K562 (cell line): ENCODE measurements around the gene NGDN. TPM values are rescaled to one million over a fixed set of nuclear protein-coding genes. Genes with fewer than 3 reads are reported as not detected.

ENCODE experiments used
- ATAC-seq: fragments of 200-7000 bp; cut with Tn5 transposase; 3 replicates; pipeline ENCODE4 v1.9.1; 2020; ENCODE audit warnings: moderate library complexity
- BruUV-seq: library from RNA; stranded (reverse); fragments of 400-500 nt; replicated peaks from 2 replicates; lab custom pipeline; 2021; lab: Mats Ljungman, UMichigan
- CTCF ChIA-PET: fragments of 300-600 bp; formaldehyde crosslinking; extraction: SDS; loops from one replicate; lab custom pipeline; 2021; ENCODE audit warnings: low intra/inter-chr PET ratio; lab: Yijun Ruan, JAX
- POLR2A ChIA-PET: fragments of 300-600, 350-650 bp; sonication (Branson Sonifier 250); formaldehyde crosslinking; extraction: SDS; loops from one replicate; lab custom pipeline; 2021; ENCODE audit warnings: antibody characterized with exemption, inconsistent platforms; lab: Yijun Ruan, JAX
- DNase-seq, 4 experiments: peaks; one replicate each; pipeline versions ENCODE4 v3.0.0 to v3.0.0-alpha.2; 2011 to 2018; ENCODE audit warnings: low spot score in 3 of 4, mixed read lengths in 3 of 4; ENCODE audit errors: extremely low read depth in 1 of 4
- FAIRE-seq: peaks from 2 replicates; lab custom pipeline; 2011; peaks lifted over from hg19 to GRCh38; lab: Jason Lieb, UNC
- H2AFZ ChIP-seq: 2 replicates; pipeline ENCODE4 v1.6.0; 2011; ENCODE audit warnings: low read depth, low read length, control low read depth, inconsistent platforms
- H3K27ac ChIP-seq: fragments of 200-600 bp; 3 replicates; pipeline ENCODE4 v1.8.0; 2011; ENCODE audit warnings: low read depth, mild to moderate bottlenecking, control low read depth, inconsistent platforms, low read length, moderate library complexity, mixed read lengths; ENCODE audit errors: extremely low read depth
- H3K27me3 ChIP-seq, 2 experiments: fragments of 300-600 bp in 1 of 2; 2 replicates in 1 of 2; 3 replicates in 1 of 2; pipeline versions ENCODE4 v1.6.0 to v1.8.0; 2011; ENCODE audit warnings: inconsistent platforms in 2 of 2, low read length in 2 of 2, mild to moderate bottlenecking in 1 of 2, mixed read lengths in 1 of 2, moderate library complexity in 1 of 2; ENCODE audit not compliant: control insufficient read depth in 2 of 2, insufficient read depth in 2 of 2
- H3K36me3 ChIP-seq: fragments of 300-600 bp; 3 replicates; pipeline ENCODE4 v1.8.0; 2011; ENCODE audit warnings: mild to moderate bottlenecking, low read length, inconsistent platforms; ENCODE audit not compliant: control insufficient read depth, insufficient read depth
- H3K4me1 ChIP-seq, 2 experiments: fragments of 200-600 bp in 1 of 2; replicated peaks in 1 of 2; 2 replicates in 1 of 2; 3 replicates in 1 of 2; pipeline versions ENCODE4 v1.5.1 to v1.8.0; 2011; ENCODE audit warnings: inconsistent platforms in 2 of 2, low read length in 2 of 2, mild to moderate bottlenecking in 1 of 2, mixed read lengths in 1 of 2, moderate library complexity in 1 of 2; ENCODE audit not compliant: control insufficient read depth in 2 of 2, insufficient read depth in 2 of 2
- H3K4me2 ChIP-seq: 2 replicates; pipeline ENCODE4 v1.6.1; 2011; ENCODE audit warnings: low read length, control low read depth, inconsistent platforms, mixed read lengths; ENCODE audit not compliant: insufficient read depth
- H3K4me3 ChIP-seq: fragments of 200-600 bp; sonication (generic), shearing (Covaris generic); 2 replicates; pipeline ENCODE4 v1.5.1; 2016; ENCODE audit warnings: control low read depth, inconsistent platforms
- H3K79me2 ChIP-seq: fragments of 200-600 bp; 3 replicates; pipeline ENCODE4 v1.8.0; 2011; ENCODE audit warnings: low read length, inconsistent platforms; ENCODE audit not compliant: control insufficient read depth, insufficient read depth
- H3K9ac ChIP-seq, 2 experiments: 2 replicates each; pipeline versions ENCODE4 v1.6.0 to v1.6.1; 2011; ENCODE audit warnings: low read depth in 2 of 2, low read length in 2 of 2, control low read depth in 1 of 2, inconsistent platforms in 1 of 2, mild to moderate bottlenecking in 1 of 2, mixed read lengths in 1 of 2; ENCODE audit not compliant: insufficient read depth in 1 of 2
- H3K9me1 ChIP-seq: one replicate; pipeline ENCODE4 v1.6.0; 2011; ENCODE audit warnings: inconsistent platforms, mild to moderate bottlenecking, low read length, moderate library complexity; ENCODE audit not compliant: control insufficient read depth, insufficient read depth
- H3K9me3 ChIP-seq: replicated peaks from 2 replicates; pipeline ENCODE4 v1.5.1; 2011; ENCODE audit warnings: low read depth, low read length, inconsistent platforms; ENCODE audit not compliant: control insufficient read depth, insufficient read depth
- H4K20me1 ChIP-seq: replicated peaks from 2 replicates; pipeline ENCODE4 v1.6.1; 2011; ENCODE audit warnings: low read length, inconsistent platforms, mixed read lengths; ENCODE audit not compliant: control insufficient read depth, insufficient read depth
- ARID3B ChIP-seq: fragments of 250-450 bp; sonication (Bioruptor Pico); IDR thresholded peaks from 2 replicates; pipeline ENCODE4 v1.4.0; 2020; ENCODE audit warnings: borderline replicate concordance
- CHD4 ChIP-seq: fragments of 200-600 bp; sonication (generic); IDR thresholded peaks from 3 replicates; pipeline ENCODE4 v1.6.1; 2012; ENCODE audit warnings: low read depth, mild to moderate bottlenecking, mixed read lengths, low read length, inconsistent platforms; ENCODE audit not compliant: insufficient read depth, insufficient replicate concordance, poor library complexity, severe bottlenecking
- CREB5 ChIP-seq: fragments of 250-450 bp; sonication (Bioruptor Pico); IDR thresholded peaks from 2 replicates; pipeline ENCODE4 v1.5.0; 2020; ENCODE audit warnings: mild to moderate bottlenecking
- LCOR ChIP-seq: sonication (generic); formaldehyde crosslinking; IDR thresholded peaks from 2 replicates; pipeline ENCODE4 v1.8.0; 2022; ENCODE audit warnings: mild to moderate bottlenecking, missing genetic modification reagents
- MAX ChIP-seq: sonication (generic); formaldehyde crosslinking; IDR thresholded peaks from 2 replicates; pipeline ENCODE4 v1.9.0; 2022; ENCODE audit warnings: mild to moderate bottlenecking, missing genetic modification reagents
- RUNX1 ChIP-seq: sonication (generic); IDR thresholded peaks from 2 replicates; pipeline ENCODE4 v1.6.1; 2016; ENCODE audit warnings: antibody characterized with exemption, low read depth
- SMAD1 ChIP-seq: fragments of 150-350 bp; IDR thresholded peaks from 2 replicates; pipeline ENCODE4 v1.6.1; 2014; ENCODE audit warnings: low read length, low read depth; ENCODE audit not compliant: partially characterized antibody
- TAF15 ChIP-seq: fragments of 200-400 bp; formaldehyde crosslinking; IDR thresholded peaks from 2 replicates; pipeline ENCODE4 v1.6.1; 2017; ENCODE audit warnings: mild to moderate bottlenecking, low read depth, low read length, moderate library complexity
- ZNF174 ChIP-seq: fragments of 250-450 bp; sonication (Bioruptor Pico); IDR thresholded peaks from 2 replicates; pipeline ENCODE4 v1.4.0; 2020; ENCODE audit warnings: mild to moderate bottlenecking
- ZNF398 ChIP-seq: fragments of 250-450 bp; sonication (Bioruptor Pico); IDR thresholded peaks from 2 replicates; pipeline ENCODE4 v1.8.0; 2021; ENCODE audit warnings: moderate library complexity, mild to moderate bottlenecking, inconsistent platforms
- ZNF551 ChIP-seq: fragments of 250-450 bp; sonication (Bioruptor Pico); IDR thresholded peaks from 2 replicates; pipeline ENCODE4 v1.5.0; 2021; ENCODE audit warnings: mild to moderate bottlenecking, moderate library complexity
- ZNF695 ChIP-seq: fragments of 450-650 bp; formaldehyde crosslinking; IDR thresholded peaks from 2 replicates; pipeline ENCODE4 v1.4.0; 2020; ENCODE audit warnings: mild to moderate bottlenecking, moderate library complexity
- ZNF696 ChIP-seq: fragments of 250-450 bp; sonication (Bioruptor Pico); conservative IDR thresholded peaks from 2 replicates; pipeline ENCODE4 v1.4.0; 2020; ENCODE audit warnings: mild to moderate bottlenecking, moderate library complexity
- ZSCAN32 ChIP-seq: fragments of 450-650 bp; formaldehyde crosslinking; IDR thresholded peaks from 2 replicates; pipeline ENCODE4 v1.4.0; 2020; ENCODE audit warnings: mild to moderate bottlenecking, moderate library complexity
- WGBS: fragments of 100-300 bp; shearing (Covaris generic); methylation state at CpG from one replicate; pipeline ENCODE4 v1.1.6; 2016; ENCODE audit warnings: low coverage, mixed read lengths; ENCODE audit not compliant: insufficient coverage; ENCODE audit errors: missing lambda C conversion rate; 5-methylcytosine and 5-hydroxymethylcytosine counted together
- in situ Hi-C: fragments of 300-500 bp; cut with MboI; formaldehyde crosslinking; loops from 4 replicates; pipeline ENCODE4 v1.15.0; 2018; ENCODE audit warnings: inconsistent platforms, mixed read lengths
- intact Hi-C: fragments of 100-400 bp; cut with micrococcal nuclease; formaldehyde crosslinking; loops from 2 replicates; pipeline ENCODE4 v1.14.2; 2022
- polyA plus RNA-seq, 8 experiments: library from polyadenylated mRNA; depleted of rRNA in 4 of 8; stranded (reverse) in 5 of 8; unstranded in 3 of 8; fragments of >200 nt; fragmentation: Nextera tagmentation in 2 of 8; fragmentation: Illumina TruSeq in 1 of 8; extraction: Ambion mirVana in 2 of 8; extraction: Trizol in 1 of 8; gene quantifications; 2 replicates each; pipeline versions ENCODE4 v1.2.1 to v1.2.3, GENCODE V29; 2011 to 2014; ENCODE audit warnings: inconsistent platforms in 1 of 8, missing spikeins in 1 of 8
- total RNA-seq, 7 experiments: library from RNA; depleted of rRNA in 6 of 7; stranded (reverse); fragments of >200 nt in 6 of 7; fragmentation: Illumina TruSeq in 2 of 7; extraction: Trizol in 2 of 7; gene quantifications; 2 replicates each; pipeline versions ENCODE4 v1.2.1 to v1.2.3, GENCODE V29; 2011 to 2021; ENCODE audit warnings: low replicate concordance in 1 of 7

The NGDN gene
- total and polyA plus RNA-seq, 9 of the 15 experiments (the other 6 are each of a cell fraction or from before 2014, with no cell fraction given) = 42.9 to 195 (median 74.9) TPM

- ChIA-PET CTCF (no interaction called here), POLR2A (interaction anchor here (0.7 to 0.9 kb wide), 2 partner anchors 18 kb away, joined by 3 to 4 read pairs; no protein-coding TSS in a partner anchor)
- Histone ChIP-seq H3K79me2 (no peaks in the 10 kb centered on the region), H3K9me1 (no peaks in the 10 kb centered on the region), H3K27me3 (peaks cover 0 to 5% of the 10 kb centered on the region in 2 experiments; a peak in 1 of 5 replicates), H3K9me3 (no peaks in the 10 kb centered on the region), H3K9ac (no peak overlapping the region), H3K4me3 (no peak overlapping the region), H3K4me2 (no peak overlapping the region), H3K36me3 (no peaks in the 10 kb centered on the region), H3K4me1 (no peaks in the 10 kb centered on the region; a peak in 1 of 5 replicates), H4K20me1 (no peaks in the 10 kb centered on the region), H3K27ac (no peak overlapping the region), H2AFZ (no peak overlapping the region)
- DNase-seq (no peak), ATAC-seq (no peak), FAIRE-seq (no peak)
- no TSS peak for BruUV-seq
- in situ Hi-C loops (no loop called here), intact Hi-C loops (no loop called here)
- 37% methylated on average over 6 of the region's 8 CpGs for WGBS
- no peak for TF ChIP-seq ARID3B (CRISPR knock-in tag)
- TF ChIP-seq ZNF174 = no peak
- TF ChIP-seq SMAD1 = no peak
- TF ChIP-seq CREB5 (CRISPR knock-in tag) = no peak
- no peak for TF ChIP-seq ZNF695 (CRISPR knock-in tag)
- TF ChIP-seq ZNF551 (CRISPR knock-in tag) = no peak
- TF ChIP-seq ZNF398 (CRISPR knock-in tag) = no peak
- no peak for TF ChIP-seq MAX
- no peak for TF ChIP-seq CHD4
- no peak for TF ChIP-seq RUNX1
- no peak for TF ChIP-seq ZNF696 (CRISPR knock-in tag)
- TF ChIP-seq LCOR = no peak
- no peak for TF ChIP-seq TAF15
- no peak for TF ChIP-seq ZSCAN32 (CRISPR knock-in tag)
Observed at GRCh38 chr14:23513818-23514643, 44.5 kb downstream of the NGDN start.
